AG20443 (cell line): ENCODE data around the gene ZNF214.
"Not testable (repeated sequence)": the region's sequence is repeated elsewhere in the genome, so short reads cannot be mapped to it uniquely, and the experiment has no call there.

ENCODE experiments used
- DNase-seq: peaks from one replicate; pipeline ENCODE4 v3.0.0; 2012; ENCODE audit warnings: low spot score, mixed read lengths

The ZNF214 gene

DNA sequence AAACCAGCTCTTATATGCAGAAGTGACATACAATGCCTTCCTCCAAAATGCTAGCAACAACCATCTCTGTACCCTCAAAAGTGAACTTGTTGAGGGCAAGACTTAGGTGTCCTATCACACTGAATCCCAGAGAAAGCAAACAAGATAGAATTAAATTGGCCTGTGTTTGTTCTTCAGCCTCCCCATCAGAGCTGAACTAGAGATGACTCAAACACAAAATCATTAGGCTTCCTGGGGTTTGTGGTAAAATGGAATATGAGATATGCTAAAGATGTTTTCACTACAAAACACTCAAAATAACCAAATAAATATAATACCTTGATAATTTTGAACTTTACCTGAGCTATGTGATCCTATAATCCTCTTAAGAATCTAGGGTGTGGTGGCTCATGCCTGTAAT is 31.6 kb downstream of the ZNF214 start:
- DNase-seq = peak; percentile 30

DNA sequence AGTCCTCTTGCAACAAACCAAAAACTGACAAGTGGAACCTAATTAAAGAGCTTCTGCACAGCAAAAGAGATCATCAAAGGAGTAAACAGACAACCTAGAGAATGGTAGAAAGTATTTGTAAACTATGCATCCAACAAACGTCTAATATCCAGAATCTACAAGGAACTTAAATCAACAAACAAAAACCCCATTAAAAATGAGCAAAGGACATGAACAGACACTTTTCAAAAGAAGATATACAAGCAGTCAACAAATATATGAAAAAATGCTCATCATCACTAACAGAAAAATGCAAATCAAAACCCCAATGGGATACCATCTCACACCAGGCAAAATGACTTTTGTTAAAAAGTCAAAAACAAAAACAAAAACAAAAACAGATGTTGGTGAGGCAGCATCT is 33.7 kb downstream of the ZNF214 start:
- DNase-seq = no peak

DNA sequence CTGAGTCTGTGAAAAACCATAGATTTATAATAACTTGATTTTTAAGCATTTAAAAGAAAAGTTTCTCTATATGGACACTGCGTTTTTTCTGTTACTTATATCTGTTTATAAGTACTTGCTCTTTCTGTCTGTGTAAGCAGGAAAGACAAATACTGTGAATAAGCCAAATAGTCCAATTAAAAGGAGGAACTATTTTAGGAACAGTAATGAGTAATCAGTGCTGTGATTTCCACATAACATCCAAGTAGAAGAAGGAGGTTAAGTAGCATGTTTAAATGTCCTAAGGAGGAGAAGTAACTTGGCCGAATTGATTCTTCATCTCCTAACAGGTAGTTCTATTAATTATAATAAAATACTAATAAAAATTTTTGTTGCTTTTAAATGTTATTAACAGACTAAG is 40.8 kb downstream of the ZNF214 start:
- DNase-seq = peak; percentile 16

DNA sequence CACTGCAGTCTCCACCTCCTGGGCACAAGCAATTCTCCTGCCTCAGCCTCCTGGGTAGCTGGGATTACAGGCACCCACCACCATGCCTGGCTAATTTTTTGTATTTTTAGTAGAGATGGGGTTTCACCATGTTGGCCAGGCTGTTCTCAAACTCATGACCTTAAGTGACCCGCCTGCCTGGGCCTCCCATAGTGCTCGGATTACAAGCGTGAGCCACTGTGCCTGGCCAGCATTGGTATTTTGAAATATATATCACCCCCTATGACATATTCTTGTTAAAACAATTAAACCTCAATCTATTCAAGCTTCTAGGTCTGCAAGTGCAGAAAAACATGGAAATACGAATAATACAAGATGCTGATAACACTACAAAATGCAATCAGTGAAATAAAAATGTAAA is 50.3 kb downstream of the ZNF214 start:
- not testable (repeated sequence) for DNase-seq

DNA sequence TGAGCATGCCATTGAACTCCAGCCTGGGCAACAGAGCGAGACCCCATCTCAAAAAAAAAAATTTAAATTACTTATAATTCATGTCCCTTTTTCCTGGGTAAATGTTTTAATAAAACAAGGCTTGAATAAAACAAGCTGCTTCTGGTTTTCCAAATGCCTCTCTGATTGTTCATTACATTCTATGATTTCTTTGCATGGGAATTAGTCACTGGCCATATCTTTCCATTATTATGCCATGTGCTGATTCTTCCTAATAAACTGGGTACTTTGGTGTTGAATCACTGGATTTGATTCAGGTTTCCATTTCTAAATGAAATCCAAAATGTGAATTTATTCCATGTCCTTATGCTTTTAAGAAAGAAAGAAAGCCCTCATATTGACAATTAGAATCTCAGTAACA is 51.3 kb downstream of the ZNF214 start:
- DNase-seq = peak; percentile 38

DNA sequence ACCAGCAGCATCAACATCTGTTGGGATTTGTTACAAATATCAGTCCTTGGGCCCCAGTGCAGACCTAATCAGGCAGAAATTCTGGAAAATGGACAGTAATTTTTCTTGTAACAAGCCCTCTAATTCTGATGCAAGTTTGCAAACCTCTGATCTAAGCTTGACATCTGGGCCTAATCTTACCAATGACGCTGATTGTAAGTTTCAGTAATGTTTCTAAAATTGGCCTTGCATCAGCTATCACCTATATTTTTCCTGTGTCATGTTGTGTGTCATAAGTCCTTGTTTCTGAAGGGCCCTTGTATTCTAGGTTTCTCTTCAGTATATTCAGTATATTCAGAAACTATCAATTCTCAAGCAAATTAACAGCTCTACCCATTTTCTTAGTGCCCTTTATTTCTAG is 57.5 kb downstream of the ZNF214 start:
- no peak for DNase-seq

DNA sequence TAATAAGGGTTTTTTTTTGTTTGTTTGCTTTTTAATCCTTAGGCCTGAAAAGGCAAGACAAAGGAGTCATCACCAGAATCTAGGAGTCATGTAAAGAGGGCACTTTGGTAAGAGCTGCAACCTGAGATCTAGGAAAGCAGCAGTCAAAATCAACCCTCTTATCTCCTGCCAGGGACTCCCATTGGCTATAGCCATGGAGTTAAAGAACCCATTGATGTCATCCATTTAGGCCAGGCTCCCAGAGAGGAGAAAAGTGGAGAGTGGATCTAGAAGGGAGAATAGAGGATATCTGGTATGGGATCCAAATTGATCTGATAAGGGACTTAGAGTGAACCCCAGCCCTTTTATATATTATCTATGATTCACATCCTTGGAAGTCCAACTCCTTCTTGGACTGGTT is 58.0 kb downstream of the ZNF214 start:
- DNase-seq = no peak

DNA sequence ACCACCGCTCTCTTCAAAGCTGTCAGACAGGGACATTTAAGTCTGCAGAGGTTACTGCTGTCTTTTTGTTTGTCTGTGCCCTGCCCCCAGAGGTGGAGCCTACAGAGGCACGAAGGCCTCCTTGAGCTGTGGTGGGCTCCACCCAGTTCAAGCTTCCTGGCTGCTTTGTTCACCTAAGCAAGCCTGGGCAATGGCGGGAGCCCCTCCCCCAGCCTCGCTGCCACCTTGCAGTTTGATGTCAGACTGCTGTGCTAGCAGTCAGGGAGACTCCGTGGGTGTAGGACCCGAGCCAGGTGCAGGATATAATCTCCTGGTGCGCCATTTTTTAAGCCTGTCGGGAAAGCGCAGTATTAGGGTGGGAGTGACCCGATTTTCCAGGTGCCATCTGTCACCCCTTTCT is 65.9 kb downstream of the ZNF214 start:
- not testable (repeated sequence) for DNase-seq
